Mucosa of stomach (tissue), 1 donor: ENCODE measurements around the gene AUTS2.
"Not testable (repeated sequence)": the region's sequence is repeated elsewhere in the genome, so short reads cannot be mapped to it uniquely, and the experiment has no call there.

Experiments
- H3K27me3 ChIP-seq: one replicate; pipeline ENCODE4 v1.7.0; 2013; ENCODE audit warnings: mild to moderate bottlenecking, low read length; ENCODE audit not compliant: control insufficient read depth, insufficient read depth
- H3K36me3 ChIP-seq: one replicate; pipeline ENCODE4 v1.7.0; 2013; ENCODE audit warnings: low read length; ENCODE audit not compliant: control insufficient read depth, insufficient read depth
- H3K4me1 ChIP-seq: one replicate; pipeline ENCODE4 v1.7.0; 2013; ENCODE audit warnings: mild to moderate bottlenecking, low read length; ENCODE audit not compliant: control insufficient read depth, insufficient read depth
- H3K4me3 ChIP-seq: one replicate; pipeline ENCODE4 v1.7.0; 2013; ENCODE audit warnings: low read length
- H3K9ac ChIP-seq: one replicate; pipeline ENCODE4 v1.7.0; 2013; ENCODE audit warnings: mild to moderate bottlenecking, low read length, moderate library complexity
- H3K9me3 ChIP-seq: one replicate; pipeline ENCODE4 v1.7.0; 2013; ENCODE audit warnings: mild to moderate bottlenecking, low read length, moderate library complexity; ENCODE audit not compliant: control insufficient read depth
- donor health status: Pancreatic carcinoma.

AUTS2 gene

GRCh38 chr7:70793060-70793459, 1194.8 kb downstream of the AUTS2 start:
- Histone ChIP-seq H3K4me3 (no peak overlapping the region), H3K9me3 (no peaks in the 10 kb centered on the region), H3K36me3 (no peaks in the 10 kb centered on the region), H3K27me3 (no peaks in the 10 kb centered on the region), H3K9ac (no peak overlapping the region), H3K4me1 (no peaks in the 10 kb centered on the region)

- Histone ChIP-seq H3K9ac (no peak overlapping the region), H3K4me1 (no peaks in the 10 kb centered on the region), H3K4me3 (no peak overlapping the region), H3K27me3 (no peaks in the 10 kb centered on the region), H3K36me3 (no peaks in the 10 kb centered on the region), H3K9me3 (no peaks in the 10 kb centered on the region)
Measured at GRCh38 chr7:70793821-70794220, 1195.5 kb downstream of the AUTS2 start.

GRCh38 chr7:70794962-70795361, 1196.7 kb downstream of the AUTS2 start:
- Histone ChIP-seq H3K27me3 (no peaks in the 10 kb centered on the region), H3K9ac (no peak overlapping the region), H3K9me3 (no peaks in the 10 kb centered on the region), H3K36me3 (no peaks in the 10 kb centered on the region), H3K4me3 (no peak overlapping the region), H3K4me1 (no peaks in the 10 kb centered on the region)

- Histone ChIP-seq H3K36me3 (no peaks in the 10 kb centered on the region), H3K4me1 (no peaks in the 10 kb centered on the region), H3K9ac (no peak overlapping the region)
Measured at GRCh38 chr7:70795948-70796347, 1197.7 kb downstream of the AUTS2 start.

GRCh38 chr7:70797109-70797514, 1198.8 kb downstream of the AUTS2 start:
- no peaks in the 10 kb centered on the region for H3K27me3 ChIP-seq
- H3K4me3 ChIP-seq = no peak overlapping the region
- no peaks in the 10 kb centered on the region for H3K36me3 ChIP-seq
- no peaks in the 10 kb centered on the region for H3K4me1 ChIP-seq
- H3K9me3 ChIP-seq = no peaks in the 10 kb centered on the region
- no peak overlapping the region for H3K9ac ChIP-seq

More at GRCh38 chr7:70795948-70796347, 1197.7 kb downstream of the AUTS2 start:
- H3K27me3 ChIP-seq = no peaks in the 10 kb centered on the region
- H3K9me3 ChIP-seq = no peaks in the 10 kb centered on the region
- no peak overlapping the region for H3K4me3 ChIP-seq

- Histone ChIP-seq H3K4me1 (no peaks in the 10 kb centered on the region), H3K4me3 (no peak overlapping the region), H3K9ac (no peak overlapping the region), H3K27me3 (no peaks in the 10 kb centered on the region), H3K9me3 (no peaks in the 10 kb centered on the region), H3K36me3 (no peaks in the 10 kb centered on the region)
Measured at GRCh38 chr7:70799841-70800405, 1201.6 kb downstream of the AUTS2 start.

- Histone ChIP-seq H3K36me3 (no peaks in the 10 kb centered on the region), H3K27me3 (no peaks in the 10 kb centered on the region), H3K9me3 (no peaks in the 10 kb centered on the region), H3K4me3 (no peak overlapping the region), H3K9ac (no peak overlapping the region), H3K4me1 (no peaks in the 10 kb centered on the region)
Measured at GRCh38 chr7:70805360-70805759, 1207.1 kb downstream of the AUTS2 start.

- Histone ChIP-seq H3K9me3 (no peaks in the 10 kb centered on the region), H3K4me3 (no peak overlapping the region), H3K4me1 (no peaks in the 10 kb centered on the region), H3K36me3 (no peaks in the 10 kb centered on the region), H3K9ac (no peak overlapping the region), H3K27me3 (no peaks in the 10 kb centered on the region)
Measured at GRCh38 chr7:70807650-70808049, 1209.4 kb downstream of the AUTS2 start.

- Histone ChIP-seq H3K36me3 (no peaks in the 10 kb centered on the region), H3K27me3 (no peaks in the 10 kb centered on the region), H3K4me3 (no peak overlapping the region), H3K9me3 (no peaks in the 10 kb centered on the region), H3K4me1 (no peaks in the 10 kb centered on the region), H3K9ac (no peak overlapping the region)
Measured at GRCh38 chr7:70808876-70809275, 1210.6 kb downstream of the AUTS2 start.

- Histone ChIP-seq H3K4me1 (no peaks in the 10 kb centered on the region), H3K9ac (no peak overlapping the region), H3K36me3 (no peaks in the 10 kb centered on the region), H3K9me3 (no peaks in the 10 kb centered on the region), H3K4me3 (no peak overlapping the region), H3K27me3 (no peaks in the 10 kb centered on the region)
Measured at GRCh38 chr7:70810558-70811139, 1212.4 kb downstream of the AUTS2 start.

- H3K4me3 ChIP-seq = no peak overlapping the region
- H3K27me3 ChIP-seq = no peaks in the 10 kb centered on the region
- H3K4me1 ChIP-seq = no peaks in the 10 kb centered on the region
- H3K36me3 ChIP-seq = no peaks in the 10 kb centered on the region
- H3K9ac ChIP-seq = no peak overlapping the region
- H3K9me3 ChIP-seq = no peaks in the 10 kb centered on the region
Measured at GRCh38 chr7:70812511-70812910, 1214.2 kb downstream of the AUTS2 start.

GRCh38 chr7:70822490-70822889, 1224.2 kb downstream of the AUTS2 start:
- not testable (repeated sequence) for H3K9me3 ChIP-seq

More at GRCh38 chr7:70822490-70822889, 1224.2 kb downstream of the AUTS2 start:
- H3K9ac ChIP-seq, H3K36me3 ChIP-seq, H3K27me3 ChIP-seq, H3K4me1 ChIP-seq, H3K4me3 ChIP-seq: not testable (repeated sequence)
